ENCODE data around the gene ACTRT2.

- TF ChIP-seq EZH2phosphoT487 (conservative IDR thresholded peaks at IDR 0.05; ENCODE audit: low read length) (no peak), CTCF (IDR thresholded peaks at IDR 0.05; ENCODE audit: insufficient read depth, low read length, poor library complexity, severe bottlenecking) (no peak)
These were observed 47.5 kb downstream of the ACTRT2 start, which contains the start of gene PRDM16 for GRCh38 chr1:3068564-3069431.
